Duodenal mucosa (tissue), 2 donors: ENCODE data around the gene GATAD2A.
"Not testable (repeated sequence)": the region's sequence is repeated elsewhere in the genome, so short reads cannot be mapped to it uniquely, and the experiment has no call there.

ENCODE experiments used
- H3K27ac ChIP-seq: one replicate; pipeline ENCODE4 v1.7.0; 2013; ENCODE audit warnings: low read depth, low read length
- H3K27me3 ChIP-seq, 2 donors: one replicate each; pipeline ENCODE4 v1.7.0; 2013; ENCODE audit warnings: low read length in 2 of 2, control low read depth in 1 of 2; ENCODE audit not compliant: insufficient read depth in 2 of 2, control insufficient read depth in 1 of 2
- H3K36me3 ChIP-seq, 2 donors: one replicate each; pipeline ENCODE4 v1.7.0; 2013; ENCODE audit warnings: low read length in 2 of 2, control low read depth in 1 of 2; ENCODE audit not compliant: insufficient read depth in 2 of 2, control insufficient read depth in 1 of 2
- H3K4me1 ChIP-seq, 2 donors: one replicate each; pipeline ENCODE4 v1.7.0; 2013; ENCODE audit warnings: low read length in 2 of 2, control low read depth in 1 of 2; ENCODE audit not compliant: insufficient read depth in 2 of 2, control insufficient read depth in 1 of 2
- H3K4me3 ChIP-seq, 2 donors: one replicate each; pipeline ENCODE4 v1.7.0; 2013; ENCODE audit warnings: low read length in 2 of 2, low read depth in 1 of 2
- H3K9ac ChIP-seq, 2 donors: one replicate each; pipeline ENCODE4 v1.7.0; 2013; ENCODE audit warnings: low read length in 2 of 2, low read depth in 1 of 2
- H3K9me3 ChIP-seq, 2 donors: one replicate each; pipeline ENCODE4 v1.7.0; 2013; ENCODE audit warnings: low read length in 2 of 2, control low read depth in 1 of 2; ENCODE audit not compliant: control insufficient read depth in 1 of 2

Gene GATAD2A

DNA sequence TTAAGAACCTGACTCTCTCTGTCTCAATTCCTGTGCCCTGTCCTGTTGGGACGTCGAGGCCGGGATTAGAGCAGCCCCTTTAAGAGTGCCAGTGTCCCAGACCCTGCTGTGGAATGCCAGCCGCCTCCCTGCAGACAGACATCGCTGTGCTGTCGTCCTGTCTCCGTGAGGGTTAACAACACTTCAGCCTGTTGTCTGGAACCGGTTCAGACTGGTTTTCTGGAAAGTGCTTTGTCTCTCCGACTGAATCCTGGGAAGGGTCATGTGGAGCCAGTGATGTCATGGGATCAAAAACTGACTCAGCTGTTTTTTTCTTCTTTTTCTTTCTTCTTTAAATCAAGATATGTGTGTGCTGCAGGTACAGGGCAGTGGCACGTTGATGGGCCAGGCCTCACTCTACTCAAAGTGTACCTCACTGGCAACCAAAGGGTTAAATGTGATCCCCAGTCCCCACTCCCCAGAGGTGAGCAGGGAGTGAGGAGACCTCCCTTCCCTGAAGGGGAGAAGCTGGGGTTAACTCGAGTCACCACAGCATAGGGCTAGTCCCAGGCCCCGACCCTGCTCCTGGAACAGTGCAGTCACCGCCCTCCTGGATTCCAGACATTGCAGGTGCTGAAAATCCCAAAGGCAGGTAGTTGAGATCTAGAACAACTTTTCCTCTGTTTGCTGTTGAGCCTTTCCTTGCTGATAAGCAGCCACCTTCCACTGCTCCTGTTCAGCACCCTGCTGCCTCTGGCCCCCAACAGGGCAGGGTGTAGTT lies 59.0 kb downstream of the GATAD2A start:
- Histone ChIP-seq H3K36me3 (peaks cover 34 to 38% of the 10 kb centered on the region in 2 donors), H3K4me3 (no peak overlapping the region), H3K27me3 (no peaks in the 10 kb centered on the region), H3K4me1 (peaks cover 43 to 50% of the 10 kb centered on the region in 2 donors), H3K27ac (peak overlapping the region; percentile 46), H3K9ac (no peak overlapping the region), H3K9me3 (peaks cover 14 to 17% of the 10 kb centered on the region in 2 donors)

DNA sequence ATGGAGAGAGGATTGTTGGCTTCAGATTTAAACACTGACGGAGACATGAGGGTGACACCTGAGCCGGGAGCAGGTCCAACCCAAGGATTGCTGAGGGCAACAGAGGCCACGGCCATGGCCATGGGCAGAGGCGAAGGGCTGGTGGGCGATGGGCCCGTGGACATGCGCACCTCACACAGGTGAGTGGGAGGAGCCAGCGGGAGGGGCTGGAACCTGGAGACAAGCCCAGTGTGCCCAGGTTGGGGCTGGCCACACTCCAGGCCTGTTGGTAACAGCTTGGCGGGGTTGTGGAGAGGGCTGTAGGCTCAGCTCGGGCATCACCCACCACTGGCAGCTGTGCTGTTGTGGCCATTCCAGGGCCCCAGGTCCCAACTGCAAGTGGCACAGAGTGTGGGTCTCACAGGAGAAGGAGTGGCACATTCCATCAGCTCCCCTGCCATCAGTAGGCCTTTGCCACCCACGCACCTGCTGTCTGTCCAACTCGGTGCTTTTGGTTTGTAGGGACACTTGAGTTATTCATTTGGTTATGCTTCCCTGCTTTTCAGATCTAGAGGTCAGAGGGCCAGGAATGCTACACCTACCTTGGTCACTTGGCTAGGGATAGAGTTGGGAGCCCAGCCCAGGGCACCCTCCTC lies 60.1 kb downstream of the GATAD2A start:
- Histone ChIP-seq H3K27me3 (no peaks in the 10 kb centered on the region), H3K27ac (no peak overlapping the region), H3K4me3 (no peak overlapping the region), H3K4me1 (peaks cover 33 to 40% of the 10 kb centered on the region in 2 donors), H3K9ac (no peak overlapping the region), H3K9me3 (peaks cover 14 to 17% of the 10 kb centered on the region in 2 donors), H3K36me3 (peaks cover 34 to 39% of the 10 kb centered on the region in 2 donors)

DNA sequence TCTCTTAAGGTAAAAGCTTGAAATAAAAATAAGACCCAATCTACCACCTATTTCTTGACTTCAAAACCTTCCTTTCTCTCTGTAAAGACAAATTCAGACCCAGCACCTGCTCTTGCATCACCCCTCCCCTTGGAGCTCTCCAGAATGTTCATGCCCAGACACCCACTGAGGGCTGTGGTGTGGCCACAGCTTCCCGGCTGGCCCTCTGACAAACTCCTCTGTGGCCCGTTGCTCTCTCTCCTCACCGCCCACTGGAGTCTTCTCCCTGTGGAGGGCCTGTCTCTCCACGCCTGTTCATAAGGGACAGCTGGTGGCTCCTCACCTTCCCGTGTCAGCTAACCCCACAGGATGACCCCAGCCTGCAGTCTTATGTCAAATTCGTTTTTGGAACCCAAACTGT lies 60.7 kb downstream of the GATAD2A start:
- H3K27ac ChIP-seq: no peak overlapping the region
- H3K9me3 ChIP-seq: peaks cover 14 to 17% of the 10 kb centered on the region in 2 donors
- peaks cover 27 to 33% of the 10 kb centered on the region in 2 donors for H3K4me1 ChIP-seq
- peaks cover 34 to 39% of the 10 kb centered on the region in 2 donors for H3K36me3 ChIP-seq
- no peaks in the 10 kb centered on the region for H3K27me3 ChIP-seq
- H3K9ac ChIP-seq: no peak overlapping the region
- H3K4me3 ChIP-seq: no peak overlapping the region

DNA sequence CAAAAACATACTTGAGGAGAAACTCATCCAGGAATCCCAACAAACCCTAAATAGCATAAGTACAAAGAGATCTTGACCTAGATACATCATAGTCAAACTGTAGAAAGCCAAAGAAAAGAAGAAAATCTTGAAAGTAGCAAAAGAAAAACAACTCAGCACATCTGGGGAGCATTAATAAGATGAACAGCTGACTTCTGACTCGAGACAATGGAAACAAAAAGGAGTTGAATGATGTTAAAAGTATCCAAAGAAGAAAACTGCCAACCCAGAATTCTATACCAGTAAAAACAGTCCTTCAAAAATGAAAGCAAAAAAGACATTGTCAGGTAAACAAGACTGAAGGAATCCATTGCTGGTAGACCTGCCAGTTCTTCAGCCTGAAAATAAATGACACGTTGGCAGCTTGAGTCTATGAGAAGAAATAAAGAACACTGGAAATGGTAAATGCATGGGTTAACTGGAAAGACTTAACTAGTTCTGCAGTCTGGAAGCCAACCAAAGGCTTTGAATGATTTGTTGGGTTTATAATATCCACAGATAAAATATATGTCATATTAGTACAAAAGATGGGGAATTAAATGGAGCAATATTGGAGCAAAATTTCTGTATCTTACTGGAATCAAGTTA lies 63.1 kb downstream of the GATAD2A start:
- H3K27me3 ChIP-seq: no peaks in the 10 kb centered on the region
- no peak overlapping the region for H3K9ac ChIP-seq
- H3K36me3 ChIP-seq: peaks cover 34 to 48% of the 10 kb centered on the region in 2 donors
- peaks cover 5 to 10% of the 10 kb centered on the region in 2 donors for H3K4me1 ChIP-seq
- peaks cover 14 to 17% of the 10 kb centered on the region in 2 donors for H3K9me3 ChIP-seq
- no peak overlapping the region for H3K27ac ChIP-seq
- H3K4me3 ChIP-seq: no peak overlapping the region

DNA sequence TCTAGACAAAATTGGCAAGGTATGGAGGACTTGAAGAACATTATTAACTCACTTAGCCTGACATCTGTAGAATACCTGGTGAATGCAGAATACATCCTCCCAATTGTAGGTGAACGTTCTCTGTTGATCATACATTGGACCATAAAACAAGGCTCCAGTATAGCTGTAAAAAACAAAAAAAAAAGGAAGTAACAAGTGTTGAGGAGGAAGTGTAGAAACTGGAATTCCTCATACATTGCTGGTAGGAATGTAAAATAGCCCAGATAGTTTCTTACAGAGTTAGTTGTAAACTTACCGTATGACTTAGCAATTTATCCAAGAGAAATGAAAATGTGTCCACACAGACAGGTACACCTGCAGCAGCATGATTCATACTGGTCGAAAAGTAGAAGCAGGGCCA lies 65.1 kb downstream of the GATAD2A start:
- Histone ChIP-seq H3K36me3 (peaks cover 31 to 51% of the 10 kb centered on the region in 2 donors), H3K27ac (no peak overlapping the region), H3K27me3 (no peaks in the 10 kb centered on the region)

DNA sequence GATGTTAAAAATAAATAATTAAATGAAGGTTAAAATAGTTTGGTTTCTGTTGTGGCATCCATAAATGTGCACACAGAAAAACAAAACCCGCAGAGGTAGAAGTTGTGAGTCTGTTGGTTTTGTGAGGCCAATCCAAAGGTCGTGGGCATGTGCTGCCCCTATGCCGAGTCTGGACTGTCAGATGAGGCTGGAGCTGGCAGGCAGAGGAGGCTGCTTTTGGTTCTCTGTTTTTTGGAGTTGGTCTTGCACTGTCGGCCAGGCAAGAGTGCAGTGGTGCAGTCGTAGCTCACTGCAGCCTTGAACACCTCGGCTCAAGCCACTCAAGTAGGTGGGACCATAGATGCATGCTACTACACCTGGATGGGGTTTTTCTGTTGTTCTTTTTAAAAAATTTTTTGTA lies 66.2 kb downstream of the GATAD2A start:
- H3K4me3 ChIP-seq: no peak overlapping the region
- no peak overlapping the region for H3K9ac ChIP-seq
- peaks cover 0 to 18% of the 10 kb centered on the region in 2 donors for H3K4me1 ChIP-seq
- H3K27ac ChIP-seq: no peak overlapping the region
- peaks cover 11 to 17% of the 10 kb centered on the region in 2 donors for H3K9me3 ChIP-seq
- no peaks in the 10 kb centered on the region for H3K27me3 ChIP-seq
- H3K36me3 ChIP-seq: peaks cover 24 to 47% of the 10 kb centered on the region in 2 donors

More for the DNA sequence above, 65.1 kb downstream of the GATAD2A start:
- Histone ChIP-seq H3K9me3 (peaks cover 14 to 17% of the 10 kb centered on the region in 2 donors), H3K4me3 (no peak overlapping the region), H3K9ac (no peak overlapping the region), H3K4me1 (peaks cover 0 to 12% of the 10 kb centered on the region in 2 donors)

DNA sequence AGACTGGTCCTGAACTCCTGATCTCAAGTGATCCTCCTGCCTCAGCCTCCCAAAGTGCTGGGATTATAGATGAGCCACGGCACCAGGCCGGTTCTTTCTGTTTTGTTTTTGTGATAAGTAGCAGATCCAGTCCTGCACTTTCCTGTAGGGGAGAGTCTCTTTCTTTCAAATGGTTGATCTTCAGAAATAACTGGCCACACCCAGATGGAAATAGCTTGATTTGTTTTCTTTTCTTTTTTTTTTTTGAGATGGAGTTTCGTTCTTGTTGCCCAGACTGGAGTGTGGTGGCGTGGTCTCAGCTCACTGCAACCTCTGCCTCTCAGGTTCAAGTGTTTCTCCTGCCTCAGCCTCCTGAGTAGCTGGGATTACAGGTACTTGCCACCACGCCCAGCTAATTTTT lies 66.6 kb downstream of the GATAD2A start:
- peaks cover 11 to 17% of the 10 kb centered on the region in 2 donors for H3K9me3 ChIP-seq
- H3K27me3 ChIP-seq, H3K27ac ChIP-seq, H3K4me3 ChIP-seq, H3K9ac ChIP-seq: not testable (repeated sequence)
- peaks cover 0 to 18% of the 10 kb centered on the region in 2 donors for H3K4me1 ChIP-seq
- H3K36me3 ChIP-seq: peaks cover 23 to 45% of the 10 kb centered on the region in 2 donors

DNA sequence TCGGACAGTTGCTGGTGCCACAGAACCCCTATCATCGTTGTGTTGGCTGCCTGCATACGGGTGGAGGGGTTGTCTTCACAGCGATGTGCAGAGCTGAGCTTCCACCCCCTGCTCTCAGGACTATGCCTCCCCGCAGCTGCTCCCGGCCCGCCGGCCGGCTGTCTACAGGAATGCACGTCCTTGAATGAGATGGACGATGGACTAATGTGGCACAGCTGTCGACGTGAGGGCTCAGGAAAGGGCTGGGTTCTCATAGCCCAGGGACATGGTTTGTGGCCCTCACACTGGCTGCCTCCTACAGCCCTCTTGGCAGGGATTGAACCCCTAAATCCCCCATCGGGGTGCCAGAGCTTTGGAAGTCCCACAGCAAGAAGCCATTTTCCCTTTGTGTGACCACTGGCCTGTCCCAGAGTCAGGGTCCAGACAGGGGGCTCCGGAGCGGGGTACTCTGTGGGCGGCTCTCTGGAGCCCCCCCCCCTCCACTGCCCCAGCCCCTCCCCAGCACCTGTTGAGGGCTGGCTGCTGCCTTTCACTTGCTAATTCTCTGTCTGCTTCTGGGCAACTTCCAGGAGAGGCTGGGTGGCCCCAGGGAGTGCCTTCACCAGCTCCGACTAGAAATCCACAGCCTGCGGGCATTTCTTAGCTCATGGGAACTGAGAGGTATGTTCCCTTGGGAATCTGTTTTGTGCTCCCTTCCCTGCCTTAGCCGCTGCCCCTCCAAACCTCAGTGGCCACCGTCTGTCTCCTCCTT lies 69.7 kb downstream of the GATAD2A start:
- peaks cover 0 to 24% of the 10 kb centered on the region in 2 donors for H3K4me1 ChIP-seq
- H3K9me3 ChIP-seq: no peaks in the 10 kb centered on the region
- no peak overlapping the region for H3K4me3 ChIP-seq
- H3K36me3 ChIP-seq: peaks cover 6 to 31% of the 10 kb centered on the region in 2 donors
- no peak overlapping the region for H3K9ac ChIP-seq
- no peaks in the 10 kb centered on the region for H3K27me3 ChIP-seq
- H3K27ac ChIP-seq: no peak overlapping the region

DNA sequence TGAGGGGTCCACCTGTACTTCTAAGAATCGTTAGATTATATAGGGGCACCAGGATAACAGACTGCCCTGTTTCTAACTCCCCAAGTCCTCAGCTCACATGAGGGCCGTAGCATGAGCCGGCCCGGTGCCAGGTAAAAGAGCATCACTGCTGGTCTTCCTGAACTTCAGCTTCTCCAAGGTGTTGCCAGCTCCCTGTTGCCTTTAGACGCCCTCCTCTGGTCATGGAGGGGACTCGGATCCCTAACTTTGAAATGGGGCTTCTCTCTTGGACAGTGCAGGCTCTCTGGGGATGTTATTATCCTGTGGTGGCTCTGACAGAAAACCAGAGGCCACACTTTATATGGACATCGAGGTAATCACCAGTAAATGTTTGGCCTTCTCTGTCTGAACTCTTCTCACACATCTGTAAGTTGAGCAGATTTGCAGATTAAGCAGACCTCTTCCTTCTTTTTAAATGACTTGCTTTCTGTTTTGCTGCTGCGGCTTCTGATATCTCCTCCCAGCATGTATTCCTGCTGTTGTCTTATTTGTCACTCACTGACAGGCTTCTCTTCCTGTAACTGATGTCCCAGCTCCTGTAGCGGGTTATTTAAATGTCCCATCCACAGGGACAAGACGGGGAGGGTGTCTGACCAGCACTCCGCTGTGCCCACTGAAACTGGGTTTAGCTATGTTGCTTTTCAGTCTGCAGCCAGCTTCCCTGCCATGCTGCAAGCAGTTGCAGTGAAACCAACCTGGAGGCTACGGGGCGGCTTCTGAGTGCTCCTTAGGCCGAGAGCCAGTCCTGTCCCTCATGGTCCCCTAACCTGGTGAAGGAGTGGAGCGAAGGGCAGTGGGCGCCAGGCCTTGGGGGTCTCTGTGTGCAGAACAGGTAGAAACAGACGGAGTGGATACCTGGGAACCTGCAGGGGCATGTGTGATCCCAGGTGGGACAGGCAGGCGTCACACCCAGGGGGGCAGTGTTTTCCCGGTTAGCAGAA lies 70.7 kb downstream of the GATAD2A start:
- no peak overlapping the region for H3K4me3 ChIP-seq
- peaks cover 0 to 24% of the 10 kb centered on the region in 2 donors for H3K4me1 ChIP-seq
- no peaks in the 10 kb centered on the region for H3K9me3 ChIP-seq
- peaks cover 9 to 36% of the 10 kb centered on the region in 2 donors for H3K36me3 ChIP-seq
- H3K27ac ChIP-seq: no peak overlapping the region
- H3K27me3 ChIP-seq: no peaks in the 10 kb centered on the region
- no peak overlapping the region for H3K9ac ChIP-seq
